Heart left ventricle (tissue), 16 donors: ENCODE results near the gene TNIP1. TPM values are rescaled to one million over a fixed set of nuclear protein-coding genes. Genes with fewer than 3 reads are reported as not detected.
A peak's percentile ranks its signal among the peaks of the same experiment; 100 is the strongest.

ENCODE experiments used
- ATAC-seq, 4 donors: fragments of 200-7000 bp; cut with Tn5 transposase; one replicate each; pipeline ENCODE4 v1.9.1; 2020 to 2022; ENCODE audit warnings: moderate library complexity in 4 of 4, mild to moderate bottlenecking in 3 of 4, moderate number of reproducible peaks in 1 of 4
- DNase-seq, 5 donors: peaks; one replicate each; pipeline ENCODE4 v3.0.0-alpha.2; 2020
- H3K27ac ChIP-seq, 12 donors: fragments of 200-600 bp; sonication (generic) in 4 of 12; one replicate each; pipeline versions ENCODE4 v1.5.0 to v1.8.0; 2016 to 2022; ENCODE audit warnings: mild to moderate bottlenecking in 2 of 12
- H3K27me3 ChIP-seq, 9 donors: fragments of 200-600 bp; sonication (generic) in 2 of 9; one replicate each; pipeline versions ENCODE4 v1.5.1 to v1.8.0; 2016 to 2022; ENCODE audit warnings: mild to moderate bottlenecking in 3 of 9
- H3K36me3 ChIP-seq, 9 donors: fragments of 200-600 bp; sonication (generic) in 2 of 9; one replicate each; pipeline versions ENCODE4 v1.5.0 to v1.8.0; 2018 to 2022; ENCODE audit warnings: mild to moderate bottlenecking in 2 of 9
- H3K4me1 ChIP-seq, 12 donors: fragments of 200-600 bp; sonication (generic) in 4 of 12; one replicate each; pipeline versions ENCODE4 v1.5.0 to v1.8.0; 2016 to 2022; ENCODE audit warnings: mild to moderate bottlenecking in 3 of 12
- H3K4me3 ChIP-seq, 12 donors: fragments of 200-600 bp; sonication (generic) in 4 of 12; one replicate each; pipeline versions ENCODE4 v1.5.0 to v1.8.0; 2017 to 2022; ENCODE audit warnings: mild to moderate bottlenecking in 9 of 12, moderate library complexity in 4 of 12
- H3K9me3 ChIP-seq, 12 donors: fragments of 200-600 bp; sonication (generic) in 4 of 12; one replicate each; pipeline versions ENCODE4 v1.5.0 to v1.8.0; 2016 to 2022; ENCODE audit warnings: mild to moderate bottlenecking in 1 of 12
- POLR2A ChIP-seq, 2 donors: fragments of 450-650 bp; IDR thresholded peaks; one replicate each; pipeline ENCODE4 v1.6.1; 2017; ENCODE audit warnings: antibody characterized with exemption in 2 of 2, mild to moderate bottlenecking in 2 of 2, moderate library complexity in 2 of 2
- WGBS, 4 donors: extraction: QIAGEN DNeasy Blood & Tissue Kit in 2 of 4; methylation state at CpG; one replicate each; pipeline versions ENCODE4 v1.1.5 to v1.1.7; 2013 to 2018; 5-methylcytosine and 5-hydroxymethylcytosine counted together
- intact Hi-C, 10 donors: fragments of 100-400 bp; cut with DNase I; formaldehyde crosslinking; loops; one replicate each; pipeline versions ENCODE4 v1.11.1 to v1.14.2; 2022
- polyA plus RNA-seq, 2 donors: library from polyadenylated mRNA; stranded (reverse); fragments of 200-250 nt; gene quantifications; one replicate each; pipeline ENCODE4 v1.2.3, GENCODE V29; 2013
- total RNA-seq, 9 donors: library from RNA; depleted of rRNA in 2 of 9; stranded (reverse); fragments of >200 nt in 2 of 9; fragmentation: NEBNext Ultra II Directional in 3 of 9; extraction: Animal tissue kit (Norgen Biotek cat#: 25700) in 3 of 9; gene quantifications; one replicate each; pipeline versions ENCODE4 v1.1.0 to v1.2.4, GENCODE V29; 2016 to 2023
- TF ChIP-seq, protein P1 (sequence below), 12 donors: fragments of 200-600 bp; sonication (generic) in 4 of 12; IDR thresholded peaks; one replicate each; pipeline versions ENCODE4 v1.5.0 to v1.8.0; 2018 to 2022; ENCODE audit warnings: antibody characterized with exemption in 12 of 12, mild to moderate bottlenecking in 5 of 12
- donor health status: ischemic (EF 13 %, LVEDD 7.1; RV severe dilation, severe dysfunction).
- donor health status: healthy with polysubstance abuse.
- donor health status: DM: no; HTN: yes; CAD: no.
- donor health status: DM: no; HTN: no; CAD: no.
- donor health status: ischemic (EF 25% LVEDD 6.9; RV normal size, moderate dysfunction).
- donor health status: ischemic (EF 25% LVEDD 5.7; RV mildly dilated, moderate dysfunction).
- donor health status: healthy.
- donor health status: DM: yes; HTN: yes; CAD: no.
- donor health status: ischemic (EF 35%, LVEDD 5.7; RV mildly dilated, moderate dysfunction).
- donor health status: nonischemic (EF 11% LVEDD 7.7; RV severe dilation, severe dysfunction).
- donor health status: DM: yes; HTN: yes; CAD: no.
- donor health status: PGD.
- donor health status: ischemic (EF 29% LVEDD 5.4; RV normal size, mild dysfunction).
- donor health status: nonischemic (EF 23%, LVEDD 6.1; RV moderate dilation, normal function).

Gene TNIP1
- total and polyA plus RNA-seq, 11 donors = 86.0 to 180 (median 108) TPM

DNA sequence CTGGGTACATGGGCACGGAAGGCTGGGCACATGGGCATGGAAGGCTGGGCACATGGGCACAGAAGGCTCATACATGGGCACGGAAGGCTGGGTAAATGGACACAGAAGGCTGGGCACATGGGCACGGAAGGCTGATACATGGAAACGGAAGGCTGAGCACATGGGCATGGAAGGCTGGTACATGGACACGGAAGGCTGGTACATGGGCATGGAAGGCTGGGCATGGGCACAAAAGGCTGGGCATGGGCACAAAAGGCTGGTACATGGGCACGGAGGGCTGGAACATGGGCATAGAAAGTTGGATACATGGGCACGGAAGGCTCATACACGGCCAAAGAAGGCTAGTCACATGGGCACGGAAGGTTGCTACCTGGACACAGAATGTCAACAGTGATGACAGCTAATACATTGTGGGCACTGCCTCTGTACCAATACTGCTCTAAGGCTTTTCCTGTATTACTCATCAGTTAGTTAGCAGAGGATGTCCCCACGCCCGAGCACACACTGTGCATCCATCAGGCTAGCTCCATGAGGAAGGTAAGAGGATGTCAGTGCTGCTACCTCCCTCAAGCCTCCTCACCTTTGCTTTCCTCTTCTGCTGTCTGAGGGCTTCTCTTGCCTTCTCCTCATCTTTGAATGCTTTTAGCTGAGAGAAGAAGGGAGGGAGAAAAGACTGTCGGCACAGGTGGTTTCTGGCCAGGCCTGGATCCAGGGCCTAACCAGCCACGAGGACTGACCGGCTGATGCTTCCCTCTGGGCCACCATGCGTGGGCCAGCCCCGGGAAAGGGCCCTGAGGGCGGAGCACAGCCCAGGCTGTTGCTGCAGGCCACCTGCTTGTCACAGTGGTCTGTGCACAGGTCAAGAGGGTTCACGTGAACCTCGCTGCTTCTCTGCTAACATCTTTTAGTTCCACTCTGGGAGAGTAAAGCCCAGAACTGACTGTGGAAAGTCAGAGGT is 46.1 kb downstream of the TNIP1 start:
- Histone ChIP-seq H3K4me3 (no peak overlapping the region), H3K27me3 (no peaks in the 10 kb centered on the region), H3K9me3 (no peaks in the 10 kb centered on the region), H3K27ac (no peak overlapping the region), H3K36me3 (peaks cover 0 to 95% (median 83%) of the 10 kb centered on the region in 9 donors), H3K4me1 (peaks cover 12 to 47% (median 37%) of the 10 kb centered on the region in 12 donors)
- DNase-seq (peak in 1 of 5 donors; percentile 48), ATAC-seq (no peak)
- TF ChIP-seq POLR2A (IDR thresholded peaks at IDR 0.05) = no peak
- TF ChIP-seq, protein P1, sequence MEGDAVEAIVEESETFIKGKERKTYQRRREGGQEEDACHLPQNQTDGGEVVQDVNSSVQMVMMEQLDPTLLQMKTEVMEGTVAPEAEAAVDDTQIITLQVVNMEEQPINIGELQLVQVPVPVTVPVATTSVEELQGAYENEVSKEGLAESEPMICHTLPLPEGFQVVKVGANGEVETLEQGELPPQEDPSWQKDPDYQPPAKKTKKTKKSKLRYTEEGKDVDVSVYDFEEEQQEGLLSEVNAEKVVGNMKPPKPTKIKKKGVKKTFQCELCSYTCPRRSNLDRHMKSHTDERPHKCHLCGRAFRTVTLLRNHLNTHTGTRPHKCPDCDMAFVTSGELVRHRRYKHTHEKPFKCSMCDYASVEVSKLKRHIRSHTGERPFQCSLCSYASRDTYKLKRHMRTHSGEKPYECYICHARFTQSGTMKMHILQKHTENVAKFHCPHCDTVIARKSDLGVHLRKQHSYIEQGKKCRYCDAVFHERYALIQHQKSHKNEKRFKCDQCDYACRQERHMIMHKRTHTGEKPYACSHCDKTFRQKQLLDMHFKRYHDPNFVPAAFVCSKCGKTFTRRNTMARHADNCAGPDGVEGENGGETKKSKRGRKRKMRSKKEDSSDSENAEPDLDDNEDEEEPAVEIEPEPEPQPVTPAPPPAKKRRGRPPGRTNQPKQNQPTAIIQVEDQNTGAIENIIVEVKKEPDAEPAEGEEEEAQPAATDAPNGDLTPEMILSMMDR (IDR thresholded peaks at IDR 0.05) = no peak
- WGBS, 4 donors = 87 to 94% (median 93%) methylated on average over 19 of the region's 19 CpGs
- intact Hi-C loops = loop anchor here in 1 of 10 donors (10.0 kb wide), 1 partner anchor 240 kb away; no protein-coding TSS in a partner anchor

DNA sequence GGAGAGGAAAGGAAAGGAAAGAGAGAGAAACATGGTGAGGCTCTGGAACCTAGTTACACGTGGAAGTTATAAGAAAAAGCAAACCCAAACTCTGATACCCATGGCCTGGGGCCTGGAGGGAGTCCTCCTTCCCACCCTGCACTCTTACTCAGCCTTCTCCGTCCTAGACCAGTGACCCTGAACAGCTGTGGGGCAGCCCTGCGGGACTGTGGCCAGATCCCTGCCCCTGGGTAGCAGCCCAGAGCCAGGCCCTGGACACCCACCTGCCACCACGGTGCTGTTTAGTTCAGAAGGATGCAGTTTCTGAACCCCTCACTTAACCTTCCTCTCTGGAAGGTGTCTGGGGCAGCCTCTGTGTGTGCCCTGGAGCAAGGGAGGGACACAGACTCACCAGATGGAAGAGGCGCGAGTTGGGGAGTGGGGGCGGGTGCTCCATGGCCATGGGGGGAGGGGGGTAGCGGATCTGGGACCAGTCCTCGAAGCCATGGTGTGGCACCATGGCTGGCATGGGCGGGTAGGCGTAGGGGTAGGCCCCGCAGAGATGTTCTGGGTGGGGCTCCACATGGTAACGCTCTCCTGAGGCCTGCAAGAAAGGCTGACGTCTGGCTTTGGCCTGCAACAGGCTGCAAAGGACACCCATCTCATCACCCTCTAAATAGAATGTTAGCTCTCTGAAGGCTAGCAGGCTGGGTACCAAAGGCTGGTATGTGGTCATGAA is 47.5 kb downstream of the TNIP1 start:
- intact Hi-C loops = loop anchor here in 1 of 10 donors (10.0 kb wide), 1 partner anchor 239 kb away; no protein-coding TSS in a partner anchor
- peaks cover 0 to 95% (median 83%) of the 10 kb centered on the region in 9 donors for H3K36me3 ChIP-seq
- no peaks in the 10 kb centered on the region for H3K9me3 ChIP-seq
- no peak for TF ChIP-seq POLR2A (IDR thresholded peaks at IDR 0.05)
- TF ChIP-seq, protein P1 (IDR thresholded peaks at IDR 0.05) = no peak
- H3K4me1 ChIP-seq = peaks cover 6 to 46% (median 28%) of the 10 kb centered on the region in 12 donors
- no peaks in the 10 kb centered on the region for H3K27me3 ChIP-seq
- H3K4me3 ChIP-seq = no peak overlapping the region
- no peak overlapping the region for H3K27ac ChIP-seq
- peak in 1 of 5 donors; percentile 16 for DNase-seq
- no peak for ATAC-seq
- 94 to 97% (median 95%) methylated on average over 13 to 14 of the region's 14 CpGs for WGBS, 4 donors

DNA sequence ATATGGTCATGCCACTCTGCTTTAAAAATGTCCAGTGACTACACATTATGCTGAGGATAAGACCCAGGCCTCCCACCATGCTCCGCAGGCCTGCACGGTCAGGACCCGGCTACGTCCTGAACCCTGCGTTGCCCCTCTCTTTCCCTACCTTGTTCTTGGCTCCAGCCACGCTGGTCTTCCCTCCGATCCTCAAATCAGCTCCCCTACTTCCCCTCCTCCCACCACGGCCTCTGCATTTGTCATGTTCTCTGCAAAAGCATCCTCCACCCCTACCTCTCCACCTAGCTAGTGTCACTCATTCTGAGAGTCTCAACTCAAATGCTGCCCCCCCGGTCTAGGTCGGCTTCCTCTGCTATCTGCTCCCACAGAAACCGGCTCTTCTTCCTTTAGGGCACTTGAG is 49.3 kb downstream of the TNIP1 start:
- intact Hi-C loops = loop anchor here in 1 of 10 donors (10.0 kb wide), 1 partner anchor 237 kb away; no protein-coding TSS in a partner anchor
- H3K27ac ChIP-seq = peak overlapping the region in 1 of 12 donors; percentile 67
- DNase-seq (peak in 1 of 5 donors; percentile 18), ATAC-seq (no peak)
- WGBS, 4 donors = 95 to 98% (median 97%) methylated on average over 11 of the region's 11 CpGs
- H3K27me3 ChIP-seq = no peaks in the 10 kb centered on the region
- no peaks in the 10 kb centered on the region for H3K9me3 ChIP-seq
- peaks cover 0 to 96% (median 93%) of the 10 kb centered on the region in 9 donors for H3K36me3 ChIP-seq
- TF ChIP-seq, protein P1 (IDR thresholded peaks at IDR 0.05) = no peak
- no peak for TF ChIP-seq POLR2A (IDR thresholded peaks at IDR 0.05)
- peaks cover 0 to 45% (median 24%) of the 10 kb centered on the region in 12 donors for H3K4me1 ChIP-seq
- no peak overlapping the region for H3K4me3 ChIP-seq
